SK-N-SH (cell line): ENCODE results near the gene GATA3. TPM values are rescaled to one million over a fixed set of nuclear protein-coding genes. Genes with fewer than 3 reads are reported as not detected.
A peak's percentile ranks its signal among the peaks of the same experiment; 100 is the strongest.

Experiments used
- CTCF ChIA-PET: fragments of 300-600, 350-600 bp; formaldehyde crosslinking; extraction: SDS; loops from one replicate; lab custom pipeline; 2021; lab: Yijun Ruan, JAX
- POLR2A ChIA-PET: fragments of 350-600 bp; sonication (Branson Sonifier 250); formaldehyde crosslinking; extraction: SDS; loops from one replicate; lab custom pipeline; 2020; ENCODE audit warnings: antibody characterized with exemption, inconsistent platforms; lab: Yijun Ruan, JAX
- DNase-seq: peaks from one replicate; pipeline ENCODE4 v3.0.0; 2012
- H2AFZ ChIP-seq: fragments of 200-600 bp; sonication (generic); 2 replicates; pipeline ENCODE4 v1.8.1; 2016; ENCODE audit warnings: antibody characterized with exemption, mild to moderate bottlenecking, low read depth
- H3F3A ChIP-seq: fragments of 200-600 bp; sonication (generic); replicated peaks from 2 replicates; pipeline ENCODE3; 2016; ENCODE audit warnings: antibody characterized with exemption, mild to moderate bottlenecking; ENCODE audit not compliant: insufficient read depth
- H3K27ac ChIP-seq, 2 experiments: fragments of 200-500 bp in 1 of 2; fragments of 200-600 bp in 1 of 2; sonication (Bioruptor generic) in 1 of 2; sonication (generic), shearing (Covaris generic) in 1 of 2; 2 replicates each; pipeline versions ENCODE4 v1.5.1 to v1.6.1; 2014 to 2016; ENCODE audit warnings: low read depth in 2 of 2, inconsistent platforms in 1 of 2, low read length in 1 of 2, mild to moderate bottlenecking in 1 of 2, mixed read lengths in 1 of 2
- H3K27me3 ChIP-seq: fragments of 200-600 bp; sonication (generic), shearing (Covaris generic); 2 replicates; pipeline ENCODE4 v1.6.1; 2016; ENCODE audit warnings: mixed run types; ENCODE audit not compliant: insufficient read depth
- H3K36me3 ChIP-seq, 2 experiments: fragments of 200-500 bp in 1 of 2; fragments of 200-600 bp in 1 of 2; sonication (Bioruptor generic) in 1 of 2; sonication (generic) in 1 of 2; replicated peaks in 1 of 2; 2 replicates each; pipeline versions ENCODE3 to v1.5.1; 2014 to 2016; ENCODE audit warnings: low read length in 1 of 2, mild to moderate bottlenecking in 1 of 2; ENCODE audit not compliant: insufficient read depth in 2 of 2, control insufficient read depth in 1 of 2
- H3K4me1 ChIP-seq, 2 experiments: fragments of 200-500 bp in 1 of 2; fragments of 200-600 bp in 1 of 2; sonication (Bioruptor generic) in 1 of 2; sonication (generic), shearing (Covaris generic) in 1 of 2; 2 replicates each; pipeline versions ENCODE4 v1.5.1 to v1.6.1; 2014 to 2016; ENCODE audit warnings: low read depth in 1 of 2, low read length in 1 of 2, mixed run types in 1 of 2; ENCODE audit not compliant: insufficient read depth in 2 of 2, control insufficient read depth in 1 of 2
- H3K4me2 ChIP-seq: fragments of 200-600 bp; sonication (generic), shearing (Covaris generic); 2 replicates; pipeline ENCODE4 v1.6.1; 2017; ENCODE audit warnings: mixed run types
- H3K4me3 ChIP-seq, 2 experiments: fragments of 200-500 bp in 1 of 2; fragments of 200-600 bp in 1 of 2; sonication (Bioruptor generic) in 1 of 2; sonication (generic), shearing (Covaris generic) in 1 of 2; 2 replicates each; pipeline versions ENCODE4 v1.5.1 to v1.8.1; 2014 to 2016; ENCODE audit warnings: low read depth in 2 of 2, inconsistent platforms in 1 of 2, low read length in 1 of 2, mild to moderate bottlenecking in 1 of 2, mixed read lengths in 1 of 2, moderate library complexity in 1 of 2
- H3K79me2 ChIP-seq: fragments of 200-600 bp; sonication (generic); 2 replicates; pipeline ENCODE4 v1.8.1; 2017; ENCODE audit warnings: mild to moderate bottlenecking; ENCODE audit not compliant: insufficient read depth
- H3K9ac ChIP-seq: fragments of 200-600 bp; sonication (generic); 2 replicates; pipeline ENCODE4 v1.6.1; 2017; ENCODE audit warnings: mixed run types
- H3K9me2 ChIP-seq: fragments of 200-600 bp; sonication (generic); 2 replicates; pipeline ENCODE4 v1.6.1; 2017; ENCODE audit warnings: mixed run types
- H3K9me3 ChIP-seq: fragments of 200-600 bp; sonication (generic); 2 replicates; pipeline ENCODE4 v1.6.1; 2017; ENCODE audit warnings: mixed run types, mild to moderate bottlenecking, moderate library complexity
- H4K20me1 ChIP-seq: fragments of 200-600 bp; sonication (generic); 2 replicates; pipeline ENCODE4 v1.6.1; 2017; ENCODE audit warnings: mild to moderate bottlenecking, mixed run types; ENCODE audit not compliant: insufficient read depth
- ELF1 ChIP-seq: IDR thresholded peaks from 2 replicates; pipeline ENCODE4 v1.4.0; 2012
- EP300 ChIP-seq, 2 experiments: IDR thresholded peaks; 2 replicates each; pipeline versions ENCODE4 v1.4.0 to v1.6.1; 2012; ENCODE audit warnings: borderline replicate concordance in 1 of 2, low read depth in 1 of 2, low read length in 1 of 2
- FOXJ3 ChIP-seq: sonication (generic); formaldehyde crosslinking; IDR thresholded peaks from 2 replicates; pipeline ENCODE4 v1.5.1; 2020; ENCODE audit warnings: mild to moderate bottlenecking, missing genetic modification reagents
- GABPA ChIP-seq: IDR thresholded peaks from 2 replicates; pipeline ENCODE4 v1.4.0; 2012; ENCODE audit warnings: low read depth, mild to moderate bottlenecking
- IRF3 ChIP-seq: fragments of 150-350 bp; IDR thresholded peaks from 2 replicates; pipeline ENCODE4 v1.6.1; 2016; ENCODE audit warnings: mild to moderate bottlenecking, low read depth, low read length
- JUND ChIP-seq: IDR thresholded peaks from 2 replicates; pipeline ENCODE4 v1.4.0; 2012
- MAX ChIP-seq: IDR thresholded peaks from 2 replicates; pipeline ENCODE4 v1.4.0; 2012; ENCODE audit warnings: low read depth
- MEF2A ChIP-seq: IDR thresholded peaks from 2 replicates; pipeline ENCODE4 v1.4.0; 2012; ENCODE audit warnings: low read depth, borderline replicate concordance
- MXI1 ChIP-seq: IDR thresholded peaks from 2 replicates; pipeline ENCODE4 v1.6.1; 2012; ENCODE audit warnings: mild to moderate bottlenecking, low read depth, low read length, improper control_type of control experiment
- NFIC ChIP-seq: IDR thresholded peaks from 2 replicates; pipeline ENCODE4 v1.4.0; 2012; ENCODE audit warnings: borderline replicate concordance
- NRF1 ChIP-seq: IDR thresholded peaks from 2 replicates; pipeline ENCODE4 v1.6.1; 2012; ENCODE audit warnings: low read depth, mild to moderate bottlenecking, low read length
- PBX3 ChIP-seq: IDR thresholded peaks from 2 replicates; pipeline ENCODE4; 2012
- POLR2AphosphoS5 ChIP-seq: IDR thresholded peaks from 2 replicates; pipeline ENCODE4 v1.6.1; 2012; ENCODE audit warnings: low read depth, low read length
- RCOR1 ChIP-seq: fragments of 150-350 bp; IDR thresholded peaks from 2 replicates; pipeline ENCODE4 v1.6.1; 2017; ENCODE audit warnings: antibody characterized with exemption, low read length
- SMC3 ChIP-seq: IDR thresholded peaks from 2 replicates; pipeline ENCODE4 v1.6.1; 2012; ENCODE audit warnings: low read depth, low read length, improper control_type of control experiment
- TCF12 ChIP-seq: IDR thresholded peaks from 2 replicates; pipeline ENCODE4 v1.4.0; 2012
- TEAD4 ChIP-seq: IDR thresholded peaks from 2 replicates; pipeline ENCODE4 v1.4.0; 2012; ENCODE audit warnings: mild to moderate bottlenecking, borderline replicate concordance; ENCODE audit not compliant: insufficient read depth
- USF1 ChIP-seq: IDR thresholded peaks from 2 replicates; pipeline ENCODE4 v1.4.0; 2012; ENCODE audit warnings: low read depth, borderline replicate concordance
- YY1 ChIP-seq: IDR thresholded peaks from 2 replicates; pipeline ENCODE4 v1.4.0; 2012; ENCODE audit warnings: low read depth, mild to moderate bottlenecking
- WGBS: methylation state at CpG from one replicate; pipeline ENCODE4 v1.1.6; 2017; ENCODE audit warnings: low lambda C conversion rate; 5-methylcytosine and 5-hydroxymethylcytosine counted together
- polyA plus RNA-seq, 3 experiments: library from polyadenylated mRNA; depleted of rRNA; stranded (reverse); fragments of >200 nt; gene quantifications; 2 replicates each; pipeline ENCODE4 v1.2.3, GENCODE V29; 2012

GATA3 gene
- polyA plus RNA-seq, 1 of the 3 experiments (the other 2 are of a cell fraction), result 14.3 TPM

- Histone ChIP-seq H3K27me3 (no peaks in the 10 kb centered on the region), H3K9ac (no peak overlapping the region), H3K36me3 (no peaks in the 10 kb centered on the region), H4K20me1 (no peaks in the 10 kb centered on the region), H3F3A (no peaks in the 10 kb centered on the region), H3K9me3 (no peaks in the 10 kb centered on the region), H3K9me2 (no peaks in the 10 kb centered on the region), H3K79me2 (peaks cover 25% of the 10 kb centered on the region), H3K27ac (no peak overlapping the region), H3K4me3 (no peak overlapping the region), H3K4me1 (peaks cover 3 to 11% of the 10 kb centered on the region in 2 experiments; a peak in 3 of 4 replicates), H2AFZ (no peak overlapping the region), H3K4me2 (no peak overlapping the region)
- no peak for TF ChIP-seq TCF12
- TF ChIP-seq JUND, result no peak
- TF ChIP-seq FOXJ3, result 0 out of 2 replicates have a peak, but pooled peaks have one; percentile 18
- ChIA-PET POLR2A (no interaction called here), CTCF (interaction anchor here (1.5 kb wide), 1 partner anchor 169 kb away, joined by 7 read pairs; no protein-coding TSS in a partner anchor)
- 89% methylated on average over 30 of the region's 35 CpGs for WGBS
- DNase-seq, result peak; percentile 22
Observed at GRCh38 chr10:8042721-8043568, 11.5 kb upstream of the GATA3 start.

GRCh38 chr10:8043569-8044306 is 10.8 kb upstream of the GATA3 start:
- H3K4me2 ChIP-seq, result no peak overlapping the region
- no peak overlapping the region for H3K9ac ChIP-seq
- ChIA-PET CTCF (no interaction called here), POLR2A (no interaction called here)
- peaks cover 33% of the 10 kb centered on the region for H3K79me2 ChIP-seq
- H3K9me3 ChIP-seq, result no peaks in the 10 kb centered on the region
- no peaks in the 10 kb centered on the region for H3K27me3 ChIP-seq
- peak; percentile 25 for DNase-seq
- 92% methylated on average over 17 of the region's 31 CpGs for WGBS
- no peak for TF ChIP-seq SMC3
- TF ChIP-seq USF1, result no peak
- TF ChIP-seq MXI1, result no peak
- no peak for TF ChIP-seq NRF1
- no peak for TF ChIP-seq RCOR1
- TF ChIP-seq TCF12, result no peak
- TF ChIP-seq PBX3, result no peak
- no peak for TF ChIP-seq GABPA
- no peak for TF ChIP-seq NFIC
- no peak for TF ChIP-seq IRF3
- TF ChIP-seq MEF2A, result no peak
- TF ChIP-seq POLR2AphosphoS5, result no peak
- TF ChIP-seq MAX, result no peak
- no peak for TF ChIP-seq ELF1
- no peak for TF ChIP-seq EP300 (IDR thresholded peaks at IDR 0.05; ENCODE audit: borderline replicate concordance in 1 of 2, low read depth in 1 of 2, low read length in 1 of 2)
- TF ChIP-seq TEAD4, result no peak
- no peak for TF ChIP-seq YY1
- peaks cover 8 to 18% of the 10 kb centered on the region in 2 experiments; a peak in 3 of 4 replicates for H3K4me1 ChIP-seq
- H3K36me3 ChIP-seq, result no peaks in the 10 kb centered on the region
- no peaks in the 10 kb centered on the region for H3F3A ChIP-seq
- H2AFZ ChIP-seq, result no peak overlapping the region
- no peaks in the 10 kb centered on the region for H3K9me2 ChIP-seq
- no peak overlapping the region for H3K4me3 ChIP-seq
- no peaks in the 10 kb centered on the region for H4K20me1 ChIP-seq
- H3K27ac ChIP-seq, result no peak overlapping the region
